GM13977 (cell line): ENCODE data around the gene DLX6.

ENCODE experiments used
- DNase-seq: peaks from one replicate; pipeline ENCODE4 v3.0.0; 2012; ENCODE audit warnings: low spot score
- in situ Hi-C: fragments of 300-500 bp; cut with MboI; formaldehyde crosslinking; loops from one replicate; pipeline ENCODE4 v1.12.0; 2022; ENCODE audit warnings: low sequenced_read_pairs, low pct_unique_long_range_greater_than_20kb, mixed read lengths, inconsistent platforms; ENCODE audit not compliant: unreplicated experiment
- TF ChIP-seq, protein P1 (sequence below): IDR thresholded peaks from 2 replicates; pipeline ENCODE4 v1.5.1; 2012; ENCODE audit warnings: mild to moderate bottlenecking, control low read depth; ENCODE audit not compliant: insufficient read depth; ENCODE audit errors: extremely low read depth, missing control alignments

DLX6 gene

DNA sequence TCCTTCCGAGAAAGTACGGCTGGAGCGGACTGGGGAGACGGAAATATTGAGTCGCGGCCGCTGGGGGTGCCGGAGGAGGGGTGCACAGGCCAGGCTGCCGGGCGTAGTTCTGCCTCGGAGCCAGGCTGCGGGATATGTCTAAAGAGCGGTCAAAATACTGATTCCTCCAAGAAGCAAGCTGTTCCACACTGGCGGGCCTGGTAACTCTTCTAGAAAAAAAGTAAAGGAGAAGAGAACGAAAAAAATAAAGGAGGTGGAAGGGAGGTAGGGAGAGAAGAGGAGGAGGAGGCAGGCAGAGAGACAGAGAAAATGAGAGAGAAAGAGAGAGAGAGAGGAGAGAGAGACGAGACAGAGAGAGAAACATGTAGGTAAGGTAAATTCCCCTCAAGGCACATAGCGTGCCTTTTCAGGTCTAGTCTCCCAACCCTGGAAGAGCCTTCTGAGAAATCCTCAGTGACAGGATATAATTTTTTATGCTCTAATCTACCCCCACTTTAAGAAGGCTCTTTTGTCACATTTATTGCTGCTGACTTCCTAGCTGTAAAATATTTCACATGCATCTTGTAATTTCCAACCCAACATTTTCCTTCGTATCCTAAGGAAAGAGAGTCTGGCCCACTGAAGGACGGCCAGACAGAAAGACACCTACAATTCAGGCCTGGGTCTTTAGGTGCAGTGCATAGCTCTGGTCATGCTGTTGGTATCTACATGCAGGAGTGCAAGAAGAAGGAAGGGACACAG, 13.6 kb downstream of the DLX6 start:
- in situ Hi-C loops, result no loop called here
- peak; percentile 32 for DNase-seq
- TF ChIP-seq, protein P1, sequence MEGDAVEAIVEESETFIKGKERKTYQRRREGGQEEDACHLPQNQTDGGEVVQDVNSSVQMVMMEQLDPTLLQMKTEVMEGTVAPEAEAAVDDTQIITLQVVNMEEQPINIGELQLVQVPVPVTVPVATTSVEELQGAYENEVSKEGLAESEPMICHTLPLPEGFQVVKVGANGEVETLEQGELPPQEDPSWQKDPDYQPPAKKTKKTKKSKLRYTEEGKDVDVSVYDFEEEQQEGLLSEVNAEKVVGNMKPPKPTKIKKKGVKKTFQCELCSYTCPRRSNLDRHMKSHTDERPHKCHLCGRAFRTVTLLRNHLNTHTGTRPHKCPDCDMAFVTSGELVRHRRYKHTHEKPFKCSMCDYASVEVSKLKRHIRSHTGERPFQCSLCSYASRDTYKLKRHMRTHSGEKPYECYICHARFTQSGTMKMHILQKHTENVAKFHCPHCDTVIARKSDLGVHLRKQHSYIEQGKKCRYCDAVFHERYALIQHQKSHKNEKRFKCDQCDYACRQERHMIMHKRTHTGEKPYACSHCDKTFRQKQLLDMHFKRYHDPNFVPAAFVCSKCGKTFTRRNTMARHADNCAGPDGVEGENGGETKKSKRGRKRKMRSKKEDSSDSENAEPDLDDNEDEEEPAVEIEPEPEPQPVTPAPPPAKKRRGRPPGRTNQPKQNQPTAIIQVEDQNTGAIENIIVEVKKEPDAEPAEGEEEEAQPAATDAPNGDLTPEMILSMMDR, result no peak

DNA sequence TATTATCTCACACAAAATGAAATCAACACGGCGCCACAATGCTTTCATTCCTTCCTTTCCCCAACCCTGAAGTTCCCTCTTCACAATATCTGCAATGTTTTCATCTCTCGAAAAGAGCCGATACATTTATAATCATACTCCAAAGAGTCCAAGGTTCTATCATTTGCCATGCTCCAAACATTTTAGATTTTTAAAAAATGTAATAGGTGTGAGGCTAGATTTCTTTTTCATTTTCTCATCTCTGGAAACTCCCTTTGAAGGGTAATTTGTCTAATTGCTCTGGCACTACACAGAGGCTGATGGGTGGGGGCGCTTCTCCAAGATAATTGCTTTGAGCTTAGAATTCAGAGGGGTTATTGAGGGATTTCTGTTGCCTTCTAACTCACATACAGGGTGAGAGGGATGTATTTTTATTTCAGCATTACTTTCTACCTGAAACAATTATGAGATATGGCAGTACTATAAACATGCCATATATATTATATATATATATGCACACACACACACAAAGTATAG, 14.4 kb downstream of the DLX6 start:
- in situ Hi-C loops, result no loop called here
- no peak for DNase-seq
- TF ChIP-seq, protein P1, result no peak

DNA sequence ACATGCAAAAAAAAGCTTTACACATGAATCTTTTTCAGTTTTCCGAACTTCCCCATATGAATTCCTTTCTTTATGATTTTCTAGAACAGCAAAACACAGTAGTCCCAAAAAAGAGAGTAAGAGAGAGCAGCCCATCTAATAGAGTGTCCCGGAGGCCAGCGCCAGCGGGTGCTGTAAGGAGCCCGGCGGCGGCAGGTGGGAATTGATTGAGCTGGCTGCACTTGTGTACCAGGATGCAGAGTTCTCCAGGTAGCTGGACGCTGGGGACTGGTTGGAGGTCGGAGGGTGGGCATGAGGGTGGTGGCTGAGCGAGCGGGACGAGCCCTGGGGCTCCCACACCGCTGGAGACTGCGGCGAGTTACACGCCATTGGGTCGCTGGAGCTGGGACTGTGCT, 15.2 kb downstream of the DLX6 start:
- in situ Hi-C loops, result no loop called here
- TF ChIP-seq, protein P1, result no peak
- peak; percentile 29 for DNase-seq

- in situ Hi-C loops, result no loop called here
Measured at GRCh38 chr7:97020996-97021746, 15.8 kb downstream of the DLX6 start.

DNA sequence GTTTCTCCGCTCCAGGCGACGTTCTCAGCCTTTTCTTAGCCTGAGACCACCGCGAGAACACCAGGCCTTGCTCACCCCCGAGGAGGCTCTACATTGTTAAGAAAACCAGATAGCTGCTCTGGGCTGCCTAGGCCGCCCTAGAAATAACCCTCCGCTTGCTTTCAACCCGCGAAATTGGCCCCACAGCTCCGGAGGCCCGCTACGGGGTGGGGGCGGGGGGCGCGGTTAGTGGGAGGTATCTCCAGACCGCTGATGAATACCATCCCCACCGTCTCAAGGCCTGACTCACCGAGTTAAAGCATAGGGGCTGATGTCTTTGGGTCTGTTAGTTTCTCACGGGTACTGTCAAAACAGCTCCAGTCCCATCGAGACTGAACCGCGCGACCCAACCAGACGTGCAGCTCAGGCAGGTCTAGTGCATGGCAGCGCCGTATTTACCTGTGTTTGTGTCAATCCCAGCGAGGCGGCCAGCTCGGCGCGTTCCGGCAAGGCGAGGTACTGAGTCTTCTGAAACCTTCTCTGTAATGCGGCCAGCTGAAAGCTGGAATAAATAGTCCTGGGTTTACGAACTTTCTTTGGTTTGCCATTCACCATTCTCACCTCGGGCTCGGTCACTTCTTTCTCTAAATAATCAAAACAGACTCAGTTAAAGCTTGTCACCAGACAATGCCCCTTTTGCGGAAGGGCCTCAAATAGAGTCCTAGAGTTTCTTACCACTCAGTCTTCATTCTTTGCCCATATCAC, 16.6 kb downstream of the DLX6 start:
- in situ Hi-C loops, result no loop called here

More at GRCh38 chr7:97020996-97021746, 15.8 kb downstream of the DLX6 start:
- peak; percentile 35 for DNase-seq
- TF ChIP-seq, protein P1, result no peak

More for the DNA sequence above, 16.6 kb downstream of the DLX6 start:
- peak; percentile 45 for DNase-seq
- TF ChIP-seq, protein P1, result no peak
